Adrenal gland (tissue), 12 donors: ENCODE measurements around the gene TAOK2. TPM values are rescaled to one million over a fixed set of nuclear protein-coding genes. Genes with fewer than 3 reads are reported as not detected.
A peak's percentile ranks its signal among the peaks of the same experiment; 100 is the strongest.
"Not testable (repeated sequence)": the region's sequence is repeated elsewhere in the genome, so short reads cannot be mapped to it uniquely, and the experiment has no call there.

Experiments used
- DNase-seq, 7 donors: peaks; one replicate each; pipeline ENCODE4 v3.0.0-alpha.2; 2019 to 2020
- H3K27ac ChIP-seq, 5 donors: fragments of 200-600 bp; sonication (generic) in 4 of 5; 1 replicate in 3 of 5; 2 replicates in 2 of 5; pipeline versions ENCODE4 v1.5.1 to v1.8.0; 2016 to 2020; ENCODE audit warnings: mild to moderate bottlenecking in 1 of 5
- H3K27me3 ChIP-seq: fragments of 200-600 bp; 2 replicates; pipeline ENCODE4 v1.8.0; 2021
- H3K36me3 ChIP-seq, 2 donors: fragments of 200-600 bp; replicated peaks in 1 of 2; 1 replicate in 1 of 2; 2 replicates in 1 of 2; pipeline versions ENCODE4 v1.5.1 to v1.8.0; 2018 to 2022
- H3K4me1 ChIP-seq, 2 donors: fragments of 200-600 bp; replicated peaks in 1 of 2; 1 replicate in 1 of 2; 2 replicates in 1 of 2; pipeline versions ENCODE4 v1.5.1 to v1.8.0; 2018 to 2021
- H3K4me3 ChIP-seq, 4 donors: fragments of 200-600 bp; sonication (generic) in 3 of 4; one replicate each; pipeline ENCODE4 v1.5.1; 2016 to 2018
- H3K9me3 ChIP-seq, 3 donors: fragments of 200-600 bp; sonication (generic) in 1 of 3; replicated peaks in 1 of 3; 1 replicate in 2 of 3; 2 replicates in 1 of 3; pipeline versions ENCODE4 v1.5.1 to v1.8.0; 2016 to 2021
- CTCF ChIP-seq, 6 experiments: fragments of 450-650 bp in 4 of 6; fragments of 200-600 bp in 2 of 6; sonication (generic) in 1 of 6; IDR thresholded peaks; 1 replicate in 5 of 6; 2 replicates in 1 of 6; pipeline versions ENCODE4 v1.5.1 to v1.8.0; 2016 to 2021; ENCODE audit warnings: antibody characterized with exemption in 6 of 6, mild to moderate bottlenecking in 2 of 6, moderate library complexity in 1 of 6
- POLR2A ChIP-seq, 2 donors: fragments of 450-650 bp; IDR thresholded peaks; one replicate each; pipeline ENCODE4 v1.6.1; 2017; ENCODE audit warnings: antibody characterized with exemption in 2 of 2, mild to moderate bottlenecking in 2 of 2, moderate library complexity in 1 of 2
- WGBS, 4 donors: extraction: QIAGEN DNeasy Blood & Tissue Kit in 2 of 4; methylation state at CpG; one replicate each; pipeline versions ENCODE4 v1.1.5 to v1.1.7; 2013 to 2017; 5-methylcytosine and 5-hydroxymethylcytosine counted together
- intact Hi-C, 2 donors: fragments of 100-400 bp; cut with DNase I; formaldehyde crosslinking; loops; one replicate each; pipeline versions ENCODE4 v1.14.1 to v1.15.0; 2022 to 2023
- polyA plus RNA-seq, 3 donors: library from polyadenylated mRNA; stranded (reverse); fragments of 200-250 nt in 2 of 3; fragments of 350-450 nt in 1 of 3; fragmentation: Illumina TruSeq in 1 of 3; extraction: RNeasy Lipid Tissue Mini Kit (QIAGEN cat#74804) in 1 of 3; gene quantifications; one replicate each; pipeline ENCODE4 v1.2.3, GENCODE V29; 2013 to 2014
- total RNA-seq, 9 donors: library from RNA; depleted of rRNA in 4 of 9; stranded (reverse); fragments of >200 nt in 4 of 9; fragments of 120-200 nt in 1 of 9; fragmentation: NEBNext Ultra II Directional in 1 of 9; extraction: Animal tissue kit (Norgen Biotek cat#: 25700) in 1 of 9; gene quantifications; one replicate each; pipeline versions ENCODE4 v1.1.0 to v1.2.4, GENCODE V29; 2013 to 2023
- donor health status: healthy with polysubstance abuse.
- donor health status: Bipolar disorder and iron deficiency.
- donor health status: DM: yes; HTN: yes; CAD: no.
- donor health status: DM: no; HTN: no; CAD: no.
- donor health status: DM: no; HTN: no; CAD: no.
- donor health status: DM: yes; HTN: yes; CAD: no.

Gene TAOK2
- total and polyA plus RNA-seq, 12 donors = 36.6 to 135 (median 72.3) TPM

GRCh38 chr16:30040221-30040620, 66.6 kb downstream of the TAOK2 start:
- Histone ChIP-seq H3K27me3 (no peaks in the 10 kb centered on the region), H3K4me1 (no peaks in the 10 kb centered on the region), H3K36me3 (no peaks in the 10 kb centered on the region), H3K27ac (no peak overlapping the region), H3K4me3 (no peak overlapping the region), H3K9me3 (no peaks in the 10 kb centered on the region)
- intact Hi-C loops = no loop called here
- TF ChIP-seq CTCF (IDR thresholded peaks at IDR 0.05) = no peak
- no peak for TF ChIP-seq POLR2A (IDR thresholded peaks at IDR 0.05)
- DNase-seq = no peak
- 59 to 71% (median 63%) methylated on average over 5 of the region's 5 CpGs for WGBS, 4 donors

DNA sequence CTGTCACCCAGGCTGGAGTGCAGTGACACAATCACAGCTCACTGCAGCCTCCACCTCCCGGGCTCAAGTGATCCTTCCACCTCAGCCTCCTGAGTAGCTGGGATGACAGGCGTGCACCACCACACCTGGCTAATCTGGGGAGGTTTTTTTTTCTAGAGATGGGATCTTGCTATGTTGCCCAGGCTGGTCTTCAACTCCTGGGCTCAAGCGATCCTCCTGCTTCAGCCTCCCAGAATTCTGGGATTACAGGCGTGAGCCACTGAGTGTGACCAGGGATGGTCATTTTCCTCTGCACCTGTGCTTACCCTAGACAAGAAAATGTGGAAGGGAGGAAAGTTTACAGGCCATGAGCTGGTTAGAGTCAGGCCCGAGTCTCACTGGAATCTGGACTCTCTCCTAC, 67.0 kb downstream of the TAOK2 start:
- intact Hi-C loops, H3K27me3 ChIP-seq, H3K9me3 ChIP-seq, H3K4me1 ChIP-seq, DNase-seq, H3K4me3 ChIP-seq, H3K27ac ChIP-seq, H3K36me3 ChIP-seq: not testable (repeated sequence)
- 59 to 83% (median 81%) methylated on average over 5 of the region's 5 CpGs for WGBS, 4 donors

GRCh38 chr16:30041841-30042240, 68.2 kb downstream of the TAOK2 start:
- DNase-seq = peak in 1 of 7 donors; percentile 30
- Histone ChIP-seq H3K27ac (no peak overlapping the region), H3K9me3 (no peaks in the 10 kb centered on the region), H3K27me3 (no peaks in the 10 kb centered on the region), H3K36me3 (no peaks in the 10 kb centered on the region), H3K4me3 (no peak overlapping the region), H3K4me1 (no peaks in the 10 kb centered on the region)
- intact Hi-C loops = no loop called here
- peak in 5 of 6 experiments; percentile 17 to 57 (median 51) for TF ChIP-seq CTCF (IDR thresholded peaks at IDR 0.05)
- TF ChIP-seq POLR2A (IDR thresholded peaks at IDR 0.05) = no peak
- WGBS, 4 donors = 16 to 23% (median 21%) methylated on average over 5 of the region's 5 CpGs

Other genes with a start within 250 kb of the TAOK2 start
- gene C16orf54, start 227.9 kb upstream of the TAOK2 start, total RNA-seq = 1 to 10 TPM in 4 of 9 donors, under 1 TPM in 5; 0.11 to 1.8 (median 0.97) TPM
- gene C16orf54, start 227.9 kb upstream of the TAOK2 start, polyA plus RNA-seq = under 1 TPM; 0.22 to 0.72 (median 0.61) TPM
- under 1 TPM in 2 of 9 donors, not detected in 7; 0.07 to 0.11 TPM for gene ZG16, start 195.6 kb upstream of the TAOK2 start, total RNA-seq
- under 1 TPM in 2 of 3 donors, not detected in 1; 0.16 to 0.20 TPM for gene ZG16, start 195.6 kb upstream of the TAOK2 start, polyA plus RNA-seq
- gene KIF22, start 183.1 kb upstream of the TAOK2 start, total RNA-seq = 10 to 100 TPM in 8 of 9 donors, 1 to 10 TPM in 1; 8.8 to 33.6 (median 16.7) TPM
- gene KIF22, start 183.1 kb upstream of the TAOK2 start, polyA plus RNA-seq = 100 to 1,000 TPM in 2 of 3 donors, 1 to 10 TPM in 1; 9.1 to 127 (median 112) TPM
- gene MAZ, start 167.3 kb upstream of the TAOK2 start, total RNA-seq = 100 to 1,000 TPM in 7 of 9 donors, 10 to 100 TPM in 2; 78.8 to 247 (median 140) TPM
- 100 to 1,000 TPM; 108 to 304 (median 147) TPM for gene MAZ, start 167.3 kb upstream of the TAOK2 start, polyA plus RNA-seq
- 1 to 10 TPM in 8 of 9 donors, not detected in 1; 1.4 to 8.8 (median 2.2) TPM for gene PRRT2, start 161.7 kb upstream of the TAOK2 start, total RNA-seq
- 10 to 100 TPM in 1 of 3 donors, 1 to 10 TPM in 1, under 1 TPM in 1; 0.97 to 32.0 (median 5.0) TPM for gene PRRT2, start 161.7 kb upstream of the TAOK2 start, polyA plus RNA-seq
- gene PAGR1, start 157.7 kb upstream of the TAOK2 start, total RNA-seq = 10 to 100 TPM; 17.1 to 47.1 (median 39.8) TPM
- gene PAGR1, start 157.7 kb upstream of the TAOK2 start, polyA plus RNA-seq = 10 to 100 TPM; 14.2 to 89.1 (median 60.9) TPM
- 100 to 1,000 TPM in 8 of 9 donors, 10 to 100 TPM in 1; 73.9 to 492 (median 350) TPM for gene MVP, start 153.4 kb upstream of the TAOK2 start, total RNA-seq
- 100 to 1,000 TPM; 200 to 470 (median 321) TPM for gene MVP, start 153.4 kb upstream of the TAOK2 start, polyA plus RNA-seq
- gene CDIPT, start 110.6 kb upstream of the TAOK2 start, total RNA-seq = 100 to 1,000 TPM in 7 of 9 donors, 10 to 100 TPM in 2; 84.7 to 203 (median 150) TPM
- 10 to 100 TPM; 44.9 to 89.0 (median 74.5) TPM for gene CDIPT, start 110.6 kb upstream of the TAOK2 start, polyA plus RNA-seq
- 100 to 1,000 TPM in 1 of 9 donors, 10 to 100 TPM in 7, 1 to 10 TPM in 1; 7.5 to 302 (median 44.4) TPM for gene SEZ6L2, start 74.3 kb upstream of the TAOK2 start, total RNA-seq
- 10 to 100 TPM; 14.5 to 20.1 (median 20.1) TPM for gene SEZ6L2, start 74.3 kb upstream of the TAOK2 start, polyA plus RNA-seq
- gene ASPHD1, start 73.4 kb upstream of the TAOK2 start, total RNA-seq = 1 to 10 TPM in 7 of 9 donors, under 1 TPM in 2; 0.34 to 9.3 (median 4.4) TPM
- 10 to 100 TPM in 1 of 3 donors, 1 to 10 TPM in 2; 2.4 to 15.8 (median 7.2) TPM for gene ASPHD1, start 73.4 kb upstream of the TAOK2 start, polyA plus RNA-seq
- gene KCTD13, start 47.6 kb upstream of the TAOK2 start, total RNA-seq = 10 to 100 TPM in 8 of 9 donors, 1 to 10 TPM in 1; 6.2 to 39.4 (median 20.6) TPM
- 10 to 100 TPM; 13.2 to 37.1 (median 33.3) TPM for gene KCTD13, start 47.6 kb upstream of the TAOK2 start, polyA plus RNA-seq
- 100 to 1,000 TPM; 113 to 300 (median 190) TPM for gene TMEM219, start 11.8 kb upstream of the TAOK2 start, total RNA-seq
- 100 to 1,000 TPM; 100 to 278 (median 272) TPM for gene TMEM219, start 11.8 kb upstream of the TAOK2 start, polyA plus RNA-seq
- gene HIRIP3, start 21.7 kb downstream of the TAOK2 start, total RNA-seq = 10 to 100 TPM; 11.0 to 35.0 (median 18.7) TPM
- 10 to 100 TPM; 12.6 to 24.9 (median 20.2) TPM for gene HIRIP3, start 21.7 kb downstream of the TAOK2 start, polyA plus RNA-seq
- gene INO80E, start 22.4 kb downstream of the TAOK2 start, total RNA-seq = 100 to 1,000 TPM in 2 of 9 donors, 10 to 100 TPM in 7; 31.8 to 120 (median 71.2) TPM
- gene INO80E, start 22.4 kb downstream of the TAOK2 start, polyA plus RNA-seq = 100 to 1,000 TPM in 2 of 3 donors, 10 to 100 TPM in 1; 42.8 to 362 (median 103) TPM
- 10 to 100 TPM in 1 of 9 donors, 1 to 10 TPM in 5, under 1 TPM in 2, not detected in 1; 0.35 to 14.8 (median 2.8) TPM for gene DOC2A, start 37.2 kb downstream of the TAOK2 start, total RNA-seq
- 10 to 100 TPM in 1 of 3 donors, 1 to 10 TPM in 1, under 1 TPM in 1; 0.60 to 33.0 (median 9.5) TPM for gene DOC2A, start 37.2 kb downstream of the TAOK2 start, polyA plus RNA-seq
- not detected for gene C16orf92, start 49.3 kb downstream of the TAOK2 start, total RNA-seq
- not detected for gene C16orf92, start 49.3 kb downstream of the TAOK2 start, polyA plus RNA-seq
- gene TLCD3B, start 57.4 kb downstream of the TAOK2 start, total RNA-seq = 1 to 10 TPM in 2 of 9 donors, under 1 TPM in 4, not detected in 3; 0.11 to 3.1 (median 0.61) TPM
- 10 to 100 TPM in 1 of 3 donors, 1 to 10 TPM in 1, under 1 TPM in 1; 0.40 to 10.6 (median 1.8) TPM for gene TLCD3B, start 57.4 kb downstream of the TAOK2 start, polyA plus RNA-seq
- 1,000 to 10,000 TPM in 8 of 9 donors, 100 to 1,000 TPM in 1; 691 to 1,930 (median 1,545) TPM for gene ALDOA, start 91.9 kb downstream of the TAOK2 start, total RNA-seq
- 1,000 to 10,000 TPM in 1 of 3 donors, 100 to 1,000 TPM in 2; 623 to 1,215 (median 899) TPM for gene ALDOA, start 91.9 kb downstream of the TAOK2 start, polyA plus RNA-seq
- 100 to 1,000 TPM in 3 of 9 donors, 10 to 100 TPM in 6; 44.5 to 136 (median 75.6) TPM for gene PPP4C, start 102.1 kb downstream of the TAOK2 start, total RNA-seq
- gene PPP4C, start 102.1 kb downstream of the TAOK2 start, polyA plus RNA-seq = 10 to 100 TPM; 39.2 to 93.0 (median 87.1) TPM
- gene TBX6, start 118.1 kb downstream of the TAOK2 start, total RNA-seq = 1 to 10 TPM in 8 of 9 donors, under 1 TPM in 1; 0.44 to 3.4 (median 2.0) TPM
- 1 to 10 TPM in 2 of 3 donors, under 1 TPM in 1; 0.22 to 5.1 (median 1.9) TPM for gene TBX6, start 118.1 kb downstream of the TAOK2 start, polyA plus RNA-seq
- 100 to 1,000 TPM in 4 of 9 donors, 10 to 100 TPM in 5; 18.9 to 210 (median 85.1) TPM for gene YPEL3, start 122.3 kb downstream of the TAOK2 start, total RNA-seq
- 100 to 1,000 TPM in 2 of 3 donors, 10 to 100 TPM in 1; 14.6 to 454 (median 310) TPM for gene YPEL3, start 122.3 kb downstream of the TAOK2 start, polyA plus RNA-seq
- gene GDPD3, start 139.7 kb downstream of the TAOK2 start, total RNA-seq = 1 to 10 TPM in 6 of 9 donors, under 1 TPM in 2, not detected in 1; 0.78 to 9.0 (median 2.6) TPM
- 10 to 100 TPM in 1 of 3 donors, 1 to 10 TPM in 2; 1.0 to 17.6 (median 5.8) TPM for gene GDPD3, start 139.7 kb downstream of the TAOK2 start, polyA plus RNA-seq
- 100 to 1,000 TPM in 4 of 9 donors, 10 to 100 TPM in 5; 31.4 to 129 (median 99.9) TPM for gene MAPK3, start 149.4 kb downstream of the TAOK2 start, total RNA-seq
- 100 to 1,000 TPM in 1 of 3 donors, 10 to 100 TPM in 2; 53.2 to 133 (median 66.0) TPM for gene MAPK3, start 149.4 kb downstream of the TAOK2 start, polyA plus RNA-seq
- gene CORO1A, start 209.7 kb downstream of the TAOK2 start, total RNA-seq = 10 to 100 TPM in 8 of 9 donors, 1 to 10 TPM in 1; 3.3 to 69.1 (median 39.6) TPM
- 10 to 100 TPM in 2 of 3 donors, 1 to 10 TPM in 1; 4.1 to 87.7 (median 56.2) TPM for gene CORO1A, start 209.7 kb downstream of the TAOK2 start, polyA plus RNA-seq
- 100 to 1,000 TPM in 6 of 9 donors, 10 to 100 TPM in 3; 55.1 to 449 (median 143) TPM for gene BOLA2B, start 219.8 kb downstream of the TAOK2 start, total RNA-seq
- 100 to 1,000 TPM in 2 of 3 donors, 10 to 100 TPM in 1; 96.4 to 329 (median 250) TPM for gene BOLA2B, start 219.8 kb downstream of the TAOK2 start, polyA plus RNA-seq
- 10 to 100 TPM; 12.4 to 87.5 (median 40.3) TPM for gene SLX1A, start 220.0 kb downstream of the TAOK2 start, total RNA-seq
- gene SLX1A, start 220.0 kb downstream of the TAOK2 start, polyA plus RNA-seq = 100 to 1,000 TPM in 2 of 3 donors, 1 to 10 TPM in 1; 7.9 to 195 (median 169) TPM
- 10 to 100 TPM in 6 of 9 donors, 1 to 10 TPM in 3; 4.3 to 15.8 (median 12.7) TPM for gene SULT1A3, start 225.4 kb downstream of the TAOK2 start, total RNA-seq
- 100 to 1,000 TPM in 1 of 3 donors, 10 to 100 TPM in 1, 1 to 10 TPM in 1; 3.5 to 125 (median 58.7) TPM for gene SULT1A3, start 225.4 kb downstream of the TAOK2 start, polyA plus RNA-seq